ENCODE results near the gene EVC2.

GRCh38 chr4:5753366-5753765 lies 45.0 kb upstream of the EVC2 start:
- TF ChIP-seq CTCF (conservative IDR thresholded peaks at IDR 0.05; ENCODE audit: low read depth, low read length): no peak
- no peak for TF ChIP-seq MXI1 (IDR thresholded peaks at IDR 0.05; ENCODE audit: borderline replicate concordance, low read depth, low read length)
- no peak for TF ChIP-seq CEBPB (IDR thresholded peaks at IDR 0.05; ENCODE audit: low read depth, low read length)
- no peak for TF ChIP-seq POLR2A (IDR thresholded peaks at IDR 0.05; ENCODE audit: low read depth, low read length)
- no peak for TF ChIP-seq FOS (IDR thresholded peaks at IDR 0.05; ENCODE audit: low read depth, low read length)

Data from IMR-90 (cell line).